Non-pigmented ciliary epithelial cell (primary cell): Measurements from ENCODE around the gene COL13A1.

Experiments used
- DNase-seq: peaks from one replicate; pipeline ENCODE4 v3.0.0-alpha.2; 2010; ENCODE audit warnings: low read depth

Gene COL13A1

GRCh38 chr10:69845574-69846292, 44.0 kb downstream of the COL13A1 start:
- no peak for DNase-seq

DNA sequence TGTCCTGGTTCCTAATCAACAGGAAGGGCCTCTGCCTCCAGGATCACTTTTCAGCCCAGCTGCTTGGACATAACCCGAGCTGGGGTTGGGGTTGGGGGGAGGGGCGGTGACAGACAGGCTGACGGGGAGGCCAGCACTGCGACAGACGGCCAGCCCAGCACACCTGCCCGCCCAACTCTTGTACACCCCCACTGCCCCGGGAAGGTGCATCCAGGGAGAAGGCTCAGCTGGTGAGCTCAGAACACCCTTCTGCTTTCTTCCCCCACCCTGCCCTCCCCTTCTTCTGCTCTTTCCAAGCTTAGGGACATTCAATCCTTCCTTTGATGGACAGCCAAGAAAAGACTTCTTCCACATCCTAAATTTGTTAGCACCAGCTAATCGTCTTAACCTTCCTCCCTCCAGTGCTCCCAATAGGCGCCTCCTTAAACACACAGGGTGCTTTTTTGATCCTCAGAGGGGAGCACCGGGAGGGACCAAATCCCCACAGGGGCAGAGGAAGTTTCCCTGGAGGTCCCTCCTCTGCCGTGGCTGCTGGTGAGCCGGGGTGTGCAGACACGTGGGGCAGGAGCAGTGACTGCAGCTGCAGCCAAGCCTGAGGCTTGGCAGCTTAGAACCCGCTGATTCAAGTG, 44.7 kb downstream of the COL13A1 start:
- DNase-seq: no peak

- no peak for DNase-seq
These were observed 45.8 kb downstream of the COL13A1 start for GRCh38 chr10:69847458-69847857.

- DNase-seq: no peak
These were observed 46.2 kb downstream of the COL13A1 start for GRCh38 chr10:69847883-69848282.

- no peak for DNase-seq
These were observed 46.7 kb downstream of the COL13A1 start for GRCh38 chr10:69848454-69848853.

DNA sequence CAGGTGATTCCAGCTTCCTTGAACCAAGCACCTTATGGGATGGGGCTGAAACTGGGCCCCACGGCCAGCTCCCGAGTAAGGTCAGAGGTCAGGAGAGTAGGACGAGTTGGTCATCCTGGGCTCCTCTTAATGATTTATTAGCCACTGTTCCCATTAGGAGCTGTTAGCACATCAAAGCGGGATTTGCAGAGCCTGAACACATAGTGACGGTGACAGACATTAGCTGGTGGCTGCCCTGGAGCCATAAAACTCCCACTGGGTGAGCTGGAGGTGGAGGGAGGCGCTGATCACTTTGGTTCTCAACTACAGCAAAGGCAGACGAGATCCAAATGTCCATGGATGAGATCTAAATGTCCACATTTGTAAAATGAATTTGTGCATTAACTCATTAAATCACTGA, 48.1 kb downstream of the COL13A1 start:
- no peak for DNase-seq

GRCh38 chr10:69850440-69850839, 48.7 kb downstream of the COL13A1 start:
- no peak for DNase-seq

- DNase-seq: no peak
These were observed 49.6 kb downstream of the COL13A1 start for GRCh38 chr10:69851306-69851705.

- no peak for DNase-seq
These were observed 51.4 kb downstream of the COL13A1 start for GRCh38 chr10:69853064-69853463.

DNA sequence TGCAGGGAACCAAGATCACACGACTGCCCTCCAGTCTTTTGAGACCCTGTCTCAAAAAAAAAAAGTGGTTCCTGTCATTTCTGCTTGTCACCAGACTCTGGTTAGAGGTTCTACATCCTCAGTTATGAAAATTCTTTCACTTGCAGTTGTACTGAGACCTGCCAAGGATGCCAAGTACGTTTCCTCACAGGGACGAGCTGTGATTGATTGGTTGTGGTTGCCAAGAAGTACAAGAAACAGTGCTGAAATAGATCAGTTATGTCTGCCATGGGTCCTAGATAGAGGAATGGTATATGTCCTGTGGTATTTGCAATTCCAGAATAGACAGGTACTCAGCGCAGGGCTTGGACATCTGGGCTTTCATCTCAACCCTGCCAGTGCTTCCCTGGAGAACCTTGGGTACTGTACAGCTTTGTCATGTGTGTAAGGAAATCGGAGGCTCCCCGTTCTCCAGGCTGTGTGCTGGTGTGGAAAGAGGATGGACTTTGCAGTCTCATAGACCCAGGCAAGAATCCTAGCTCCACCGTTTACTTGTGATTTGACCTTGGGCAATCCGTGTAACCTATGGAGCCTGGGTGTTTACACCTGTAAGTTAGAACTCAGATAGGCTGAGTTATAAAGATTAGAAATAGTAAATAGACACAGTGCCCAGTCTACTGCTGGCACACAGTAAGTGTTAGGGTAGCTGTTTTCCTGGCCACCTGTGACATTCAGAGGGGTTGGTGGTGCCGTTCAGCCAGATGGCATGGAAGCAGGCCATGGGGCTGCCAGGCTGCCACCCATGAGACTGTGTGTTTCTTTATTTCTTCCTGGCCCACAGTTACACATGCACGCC, 53.0 kb downstream of the COL13A1 start:
- no peak for DNase-seq

DNA sequence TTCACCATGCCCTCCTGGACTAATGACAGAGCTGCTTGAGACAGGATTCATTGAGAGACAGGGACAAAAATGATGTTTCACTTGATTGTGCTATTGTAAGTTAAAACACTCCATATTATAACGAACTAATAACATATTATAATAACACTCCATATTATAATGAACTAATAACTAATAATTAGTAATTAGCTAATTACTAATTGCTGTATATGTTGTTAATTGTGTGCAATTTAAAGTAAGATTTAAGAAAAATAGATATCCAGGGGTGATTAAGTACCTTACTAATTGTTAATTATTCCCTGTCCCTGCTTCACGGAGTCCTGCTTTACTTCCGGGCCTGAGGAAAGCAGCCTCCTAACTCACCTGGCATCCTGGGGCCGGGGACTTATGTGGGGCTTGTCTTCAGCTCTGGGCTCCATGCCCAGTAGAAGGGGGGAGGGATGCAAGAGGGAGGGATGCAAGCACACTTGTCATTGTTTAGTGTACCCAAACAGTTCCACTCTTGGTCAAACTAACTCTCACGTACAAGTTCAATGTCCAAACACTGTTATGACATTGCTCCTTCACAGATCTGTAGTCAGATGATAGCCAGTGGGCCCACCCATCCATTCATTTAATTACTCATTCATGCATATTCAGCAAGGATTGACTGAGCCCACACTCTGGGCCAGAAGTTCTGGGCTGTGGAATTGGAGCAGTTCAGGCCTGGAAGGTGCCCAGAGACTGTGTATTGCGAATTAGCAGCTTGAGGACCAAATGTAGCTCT, 53.8 kb downstream of the COL13A1 start:
- no peak for DNase-seq

DNA sequence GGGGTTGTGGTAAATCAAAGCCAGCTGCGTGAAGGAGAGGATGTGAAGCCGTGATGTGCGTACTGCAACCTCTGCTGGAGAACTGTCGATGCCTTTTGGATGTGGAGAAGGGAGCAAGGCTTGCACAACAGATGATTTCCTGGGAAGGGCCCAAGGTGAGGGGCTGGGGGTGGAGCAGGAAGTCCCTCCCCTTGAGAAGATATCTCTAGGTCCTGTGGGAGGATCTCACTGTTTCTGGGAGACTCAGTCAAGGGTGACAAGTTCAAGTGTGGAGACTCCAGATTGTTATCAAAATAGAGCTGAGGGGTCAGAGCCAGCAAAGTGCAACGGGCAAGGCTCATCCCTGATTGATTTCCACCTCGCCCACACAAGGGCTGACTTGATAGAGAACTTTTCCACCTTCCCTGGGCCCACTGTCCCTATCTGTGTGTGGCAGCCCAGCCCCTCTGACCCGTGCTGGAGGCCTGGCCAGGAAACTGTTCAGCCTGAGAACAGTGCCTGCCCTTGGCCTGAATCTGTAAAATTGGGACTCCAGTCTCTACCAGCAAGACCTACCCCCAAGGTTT, 55.0 kb downstream of the COL13A1 start:
- DNase-seq: no peak

DNA sequence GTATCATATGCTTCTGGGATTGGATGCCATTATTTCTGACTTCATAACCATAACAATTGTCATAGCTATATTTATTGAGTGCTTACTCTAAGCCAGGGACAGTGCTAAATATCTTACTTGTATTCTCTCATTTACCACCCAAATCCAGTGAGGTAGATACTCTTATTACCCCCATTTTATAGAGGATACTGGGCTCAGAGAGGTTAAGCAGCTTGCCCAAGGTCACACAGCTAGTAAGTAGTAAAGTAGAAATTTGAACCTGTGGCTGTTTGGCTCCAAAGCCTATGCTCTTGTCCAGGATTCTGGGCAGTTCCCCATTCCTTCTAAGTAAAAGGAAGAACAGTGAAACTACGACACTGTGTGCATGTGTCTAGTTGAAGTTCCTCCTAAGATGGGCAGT, 56.5 kb downstream of the COL13A1 start:
- DNase-seq: no peak

- no peak for DNase-seq
These were observed 58.6 kb downstream of the COL13A1 start for GRCh38 chr10:69860271-69860670.

DNA sequence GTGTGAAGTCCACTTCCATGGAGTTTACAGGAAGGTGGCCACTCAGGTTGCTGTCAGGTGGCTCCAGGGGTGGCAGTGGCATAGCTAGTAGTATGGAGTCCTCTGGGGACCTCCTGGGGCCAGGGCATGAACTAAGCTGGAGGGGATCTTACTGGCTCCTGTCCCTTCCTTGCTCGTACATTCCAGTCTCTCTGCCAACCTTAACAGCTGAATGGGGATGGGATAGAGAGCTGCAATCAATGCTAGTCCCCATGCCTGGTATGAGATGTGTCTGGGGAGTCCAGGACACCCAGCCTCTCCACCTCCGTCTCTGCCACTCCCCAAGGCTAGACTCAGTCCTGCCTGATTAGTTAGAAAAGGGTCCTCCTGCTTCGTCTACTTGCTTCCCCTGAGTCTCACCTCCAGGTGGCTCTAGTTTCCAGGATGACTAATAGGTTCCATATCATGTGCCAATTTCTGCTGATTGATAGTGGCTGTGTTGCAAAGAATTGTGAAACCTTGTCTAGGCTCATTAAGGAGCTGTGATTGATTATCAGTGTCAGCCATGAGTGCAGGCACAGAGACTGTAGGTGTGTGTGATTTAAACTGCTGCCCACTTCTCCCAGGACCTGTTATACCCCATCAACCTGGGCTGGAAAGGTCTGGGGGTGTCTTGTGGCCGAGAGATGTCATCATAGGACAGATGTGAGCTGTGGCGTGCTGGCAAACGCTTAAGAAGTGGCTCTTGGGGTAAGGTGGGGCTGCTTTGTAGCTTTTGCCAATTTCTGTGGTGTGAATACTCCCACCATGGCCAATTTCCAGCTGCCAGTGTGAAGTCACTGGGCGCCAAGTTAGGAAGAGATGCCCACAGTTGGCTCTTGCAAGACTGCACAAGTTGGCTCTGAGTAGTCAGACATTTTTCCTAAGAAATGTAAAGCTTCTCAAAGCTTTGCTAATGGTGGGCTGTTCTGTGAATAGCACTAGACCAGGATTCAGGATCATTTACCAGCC, 59.8 kb downstream of the COL13A1 start:
- DNase-seq: peak; percentile 56

GRCh38 chr10:69862882-69863530, 61.3 kb downstream of the COL13A1 start:
- no peak for DNase-seq

DNA sequence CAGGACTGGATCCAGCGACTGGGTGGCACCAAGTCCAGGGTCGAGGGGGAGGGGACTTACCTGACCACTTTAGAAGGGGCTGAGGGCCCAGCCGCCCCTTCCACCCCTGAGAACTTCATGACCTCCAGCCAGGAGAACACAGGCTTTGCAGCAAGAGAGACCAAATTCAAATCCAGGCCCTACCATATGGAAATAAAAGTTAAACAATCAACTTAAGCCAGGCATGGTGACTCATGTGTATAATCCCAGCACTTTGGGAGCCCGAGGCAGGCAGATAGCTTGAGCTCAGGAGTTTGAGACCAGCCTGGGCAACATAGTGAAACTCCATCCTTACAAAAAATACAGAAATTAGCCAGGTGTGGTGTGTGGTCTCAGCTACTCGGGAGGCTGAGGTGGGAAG, 61.9 kb downstream of the COL13A1 start:
- no peak for DNase-seq

- peak; percentile 78 for DNase-seq
These were observed 62.6 kb downstream of the COL13A1 start for GRCh38 chr10:69864321-69864720.

DNA sequence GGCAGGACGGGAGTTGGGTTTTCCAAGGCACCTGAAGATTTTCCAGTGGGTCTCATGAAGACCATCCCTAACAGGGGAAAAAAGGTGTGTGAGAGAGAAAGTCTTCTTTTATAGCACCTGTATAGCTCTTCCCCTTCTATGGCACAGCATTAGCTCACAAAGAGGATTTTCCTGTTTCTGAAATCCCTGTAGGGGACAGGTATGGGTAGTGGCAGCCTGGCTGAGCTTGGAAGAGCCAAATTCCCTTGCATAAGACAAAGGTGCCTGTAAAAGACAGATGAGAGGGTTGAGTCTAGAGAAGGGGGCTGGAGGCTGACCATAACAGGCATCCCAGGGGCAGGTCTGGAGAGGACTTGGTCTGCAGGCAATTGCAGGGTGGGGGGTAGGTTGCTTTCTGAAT, 63.7 kb downstream of the COL13A1 start:
- DNase-seq: no peak

DNA sequence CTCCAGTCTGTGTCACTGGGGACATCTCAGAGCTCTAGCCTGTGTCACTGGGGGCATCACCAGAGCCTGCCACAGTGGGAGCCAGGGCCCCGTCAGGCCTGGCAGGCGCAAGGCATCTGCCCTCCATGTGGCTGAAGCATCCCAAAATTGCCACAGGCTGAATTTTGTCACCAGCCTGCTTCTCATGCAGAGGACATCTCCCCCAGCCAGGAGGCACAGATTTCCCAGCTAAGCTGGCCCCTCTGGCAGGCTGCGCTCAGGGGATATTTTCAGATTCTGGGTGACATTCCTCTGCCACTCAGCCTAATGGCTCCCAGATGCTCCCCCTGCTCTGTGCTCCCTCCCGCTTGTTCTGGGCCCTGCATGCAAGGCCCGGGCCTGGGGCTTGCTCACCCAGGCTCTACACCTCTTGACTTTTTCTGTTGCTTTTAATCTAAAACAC, 64.6 kb downstream of the COL13A1 start:
- DNase-seq: no peak
